ENCODE results near the gene NANOS2. TPM values are rescaled to one million over a fixed set of nuclear protein-coding genes. Genes with fewer than 3 reads are reported as not detected.

The NANOS2 gene
- total and polyA plus RNA-seq, 2 of the 13 experiments (the other 11 are each of a cell fraction or from before 2014, with no cell fraction given): not detected

- peak overlapping the region; percentile 57 for H3K27ac ChIP-seq (ENCODE audit: extremely low read length, insufficient read depth, low read length)
- FAIRE-seq: no peak
- ChIA-PET CTCF (ENCODE audit: low intra/inter-chr PET ratio, low total read pairs) (interaction anchor here (5.8 kb wide), 1 partner anchor 19 kb away, joined by 263 read pairs; the partner anchor contains the start of gene IRF2BP1), POLR2A (interaction anchor here (1.6 to 13.2 kb wide), 9 partner anchors 9 to 147 kb away, joined by 4 to 388 read pairs (median 24); partner anchors contain the start of genes IRF2BP1, MYPOP and SIX5)
- H2AFZ ChIP-seq (ENCODE audit: low read length): no peak overlapping the region
- peak overlapping the region; percentile 90 to 97 (median 92) for H3K4me3 ChIP-seq (replicated peaks in 1 of 3; ENCODE audit: insufficient read depth in 1 of 3, low read depth in 2 of 3, low read length in 3 of 3)
- WGBS (ENCODE audit: low lambda C conversion rate): 0% methylated on average over 12 of the region's 12 CpGs
- intact Hi-C loops (cut with micrococcal nuclease; ENCODE audit: unreplicated experiment) (loop anchor here (1.0 kb wide), 1 partner anchor 47 kb away; no protein-coding TSS in a partner anchor), in situ Hi-C loops (cut with HindIII; ENCODE audit: extremely low pct_ligation_motif_present, low pct_unique_long_range_greater_than_20kb) (no loop called here)
- no peaks in the 10 kb centered on the region; a peak in 1 of 5 replicates for H3K27me3 ChIP-seq (ENCODE audit: control insufficient read depth in 1 of 2, insufficient read depth in 2 of 2, low read length in 2 of 2)
- BruUV-seq (replicated peaks): TSS peak; percentile 69
- DNase-seq (ENCODE audit: low spot score): no peak
- 0 out of 2 replicates have a peak, but pooled peaks cover 14% of the 10 kb centered on the region for H4K20me1 ChIP-seq (ENCODE audit: insufficient read depth, low read length)
- peaks cover 1 to 2% of the 10 kb centered on the region in 2 experiments; a peak in 3 of 5 replicates for H3K36me3 ChIP-seq (replicated peaks in 1 of 2; ENCODE audit: control insufficient read depth in 1 of 2, insufficient read depth in 2 of 2, low read length in 2 of 2)
- H3K4me2 ChIP-seq (ENCODE audit: low read depth, low read length): peak overlapping the region; percentile 79
- peak overlapping the region; percentile 80 for H3K9ac ChIP-seq (ENCODE audit: insufficient read depth, low read depth, low read length)
- ATAC-seq: no peak
- peaks cover 55% of the 10 kb centered on the region for H3K4me1 ChIP-seq (ENCODE audit: insufficient read depth, low read length)
- no peaks in the 10 kb centered on the region for H3K9me3 ChIP-seq (ENCODE audit: low read length)
- peaks cover 69% of the 10 kb centered on the region for H3K79me2 ChIP-seq (ENCODE audit: insufficient read depth, low read length)
- TF ChIP-seq ZBTB21 (CRISPR knock-in tag; IDR thresholded peaks at IDR 0.05): no peak
- no peak for TF ChIP-seq AKAP8 (CRISPR knock-in tag; IDR thresholded peaks at IDR 0.05)
- TF ChIP-seq AGO1 (IDR thresholded peaks at IDR 0.05; ENCODE audit: low read depth, low read length, poor library complexity, severe bottlenecking): no peak
- no peak for TF ChIP-seq ZNF672 (CRISPR knock-in tag; IDR thresholded peaks at IDR 0.05)
- TF ChIP-seq KMT2B (CRISPR knock-in tag; IDR thresholded peaks at IDR 0.05): 0 out of 2 replicates have a peak, but pooled peaks have one; percentile 14
- 0 out of 2 replicates have a peak, but pooled peaks have one; percentile 17 for TF ChIP-seq JUNB (CRISPR knock-in tag; IDR thresholded peaks at IDR 0.05; ENCODE audit: borderline replicate concordance)
- no peak for TF ChIP-seq KLF13 (CRISPR knock-in tag; IDR thresholded peaks at IDR 0.05)
- 0 out of 2 replicates have a peak, but pooled peaks have one; percentile 7 for TF ChIP-seq UBTF (CRISPR knock-in tag; IDR thresholded peaks at IDR 0.05)
- TF ChIP-seq STAT6 (CRISPR knock-in tag; IDR thresholded peaks at IDR 0.05; ENCODE audit: borderline replicate concordance): no peak
- TF ChIP-seq BORCS8-MEF2B (CRISPR knock-in tag; IDR thresholded peaks at IDR 0.05): 0 out of 2 replicates have a peak, but pooled peaks have one; percentile 0
- TF ChIP-seq ZNF546 (CRISPR knock-in tag; conservative IDR thresholded peaks at IDR 0.05): peak; percentile 68; the same call in 1 of the 2 replicates
- TF ChIP-seq GABPA (IDR thresholded peaks at IDR 0.05; ENCODE audit: low read depth, low read length): no peak
- no peak for TF ChIP-seq GABPA (CRISPR knock-in tag; IDR thresholded peaks at IDR 0.05; ENCODE audit: low read depth)
- TF ChIP-seq ARID5B (CRISPR knock-in tag; IDR thresholded peaks at IDR 0.05): no peak
- TF ChIP-seq TEAD2 (CRISPR knock-in tag; IDR thresholded peaks at IDR 0.05): no peak
- TF ChIP-seq ZNF572 (CRISPR knock-in tag; IDR thresholded peaks at IDR 0.05): no peak
Observed at GRCh38 chr19:45864629-45865082, 49.9 kb downstream of the NANOS2 start.

Data from HepG2 (cell line).